Gastroesophageal sphincter (tissue), 4 donors: ENCODE results near the gene DCAKD. TPM values are rescaled to one million over a fixed set of nuclear protein-coding genes. Genes with fewer than 3 reads are reported as not detected.

Source experiments
- ATAC-seq: fragments of 150-250 bp; one replicate; pipeline ENCODE4 v1.9.1; 2016; ENCODE audit warnings: mild to moderate bottlenecking, moderate library complexity
- H3K27ac ChIP-seq, 4 donors: fragments of 200-600 bp; sonication (generic) in 3 of 4; 1 replicate in 3 of 4; 2 replicates in 1 of 4; pipeline ENCODE4 v1.5.1; 2016 to 2019
- H3K27me3 ChIP-seq: fragments of 200-600 bp; sonication (generic); one replicate; pipeline ENCODE4 v1.5.1; 2019
- H3K36me3 ChIP-seq, 2 donors: fragments of 200-600 bp; sonication (generic); one replicate each; pipeline ENCODE4 v1.5.1; 2019; ENCODE audit warnings: control low read depth in 1 of 2
- H3K4me1 ChIP-seq, 3 donors: fragments of 200-600 bp; sonication (generic); 1 replicate in 2 of 3; 2 replicates in 1 of 3; pipeline ENCODE4 v1.5.1; 2016 to 2019; ENCODE audit warnings: control low read depth in 2 of 3
- H3K4me3 ChIP-seq, 2 donors: fragments of 200-600 bp; sonication (generic); one replicate each; pipeline ENCODE4 v1.5.1; 2019; ENCODE audit warnings: mild to moderate bottlenecking in 1 of 2, moderate library complexity in 1 of 2
- H3K9me3 ChIP-seq, 3 donors: fragments of 200-600 bp; sonication (generic); one replicate each; pipeline ENCODE4 v1.5.1; 2017 to 2019; ENCODE audit warnings: control low read depth in 2 of 3
- CTCF ChIP-seq, 4 experiments: fragments of 200-600 bp in 2 of 4; fragments of 450-650 bp in 2 of 4; sonication (generic) in 1 of 4; IDR thresholded peaks; one replicate each; pipeline ENCODE4 v1.5.1; 2017 to 2019; ENCODE audit warnings: antibody characterized with exemption in 4 of 4, mild to moderate bottlenecking in 2 of 4, moderate library complexity in 2 of 4
- EP300 ChIP-seq: sonication (generic); formaldehyde crosslinking; IDR thresholded peaks from one replicate; pipeline ENCODE4 v1.6.1; 2017; ENCODE audit warnings: antibody characterized with exemption, mild to moderate bottlenecking
- POLR2A ChIP-seq, 2 donors: fragments of 450-650 bp; IDR thresholded peaks; one replicate each; pipeline ENCODE4 v1.6.1; 2017; ENCODE audit warnings: antibody characterized with exemption in 2 of 2, mild to moderate bottlenecking in 2 of 2, moderate library complexity in 1 of 2
- POLR2AphosphoS5 ChIP-seq: sonication (generic); formaldehyde crosslinking; IDR thresholded peaks from one replicate; pipeline ENCODE4 v1.6.1; 2017; ENCODE audit warnings: antibody characterized with exemption
- WGBS, 2 donors: methylation state at CpG; one replicate each; pipeline ENCODE4 v1.1.5; 2018; ENCODE audit warnings: low coverage in 1 of 2; 5-methylcytosine and 5-hydroxymethylcytosine counted together
- total RNA-seq, 4 donors: library from RNA; depleted of rRNA; stranded (reverse); fragments of >200 nt; gene quantifications; one replicate each; pipeline ENCODE4 v1.1.0, GENCODE V29; 2016

The DCAKD gene
- total RNA-seq, 4 donors from 2014 or later = 50.3 to 68.2 (median 58.0) TPM

- no peaks in the 10 kb centered on the region for H3K27me3 ChIP-seq
- TF ChIP-seq CTCF (IDR thresholded peaks at IDR 0.05) = no peak
- no peak for TF ChIP-seq POLR2AphosphoS5
- no peak for TF ChIP-seq EP300
- TF ChIP-seq POLR2A (IDR thresholded peaks at IDR 0.05) = no peak
- whole genome bisulfite sequencing, 2 donors = 63 to 93% methylated on average over 2 to 3 of the region's 3 CpGs
- peaks cover 4 to 52% (median 19%) of the 10 kb centered on the region in 3 donors for H3K4me1 ChIP-seq
- H3K36me3 ChIP-seq = peaks cover 0 to 84% of the 10 kb centered on the region in 2 donors
- no peak for ATAC-seq
- H3K9me3 ChIP-seq = no peaks in the 10 kb centered on the region
- peak overlapping the region in 1 of 4 donors; percentile 41 for H3K27ac ChIP-seq
- H3K4me3 ChIP-seq = no peak overlapping the region
Observed at GRCh38 chr17:45088741-45089140, 37.3 kb upstream of the DCAKD start.

- TF ChIP-seq POLR2AphosphoS5 = no peak
- no peak for TF ChIP-seq POLR2A (IDR thresholded peaks at IDR 0.05)
- no peak for TF ChIP-seq CTCF (IDR thresholded peaks at IDR 0.05)
- Histone ChIP-seq H3K36me3 (peaks cover 0 to 91% of the 10 kb centered on the region in 2 donors), H3K27ac (peak overlapping the region in 2 of 4 donors; percentile 5 to 18), H3K4me3 (no peak overlapping the region), H3K27me3 (no peaks in the 10 kb centered on the region), H3K9me3 (no peaks in the 10 kb centered on the region), H3K4me1 (peaks cover 0 to 45% (median 13%) of the 10 kb centered on the region in 3 donors)
- ATAC-seq = no peak
- 48% methylated on average over 2 of the region's 5 CpGs; no CpG with 5 or more reads in 1 of the 2 donors for WGBS, 2 donors
Observed at GRCh38 chr17:45087978-45088377, 36.5 kb upstream of the DCAKD start.

GRCh38 chr17:45087504-45087975, 36.1 kb upstream of the DCAKD start:
- Histone ChIP-seq H3K4me3 (no peak overlapping the region), H3K27ac (peak overlapping the region in 1 of 4 donors; percentile 18), H3K9me3 (no peaks in the 10 kb centered on the region), H3K27me3 (no peaks in the 10 kb centered on the region), H3K4me1 (peaks cover 0 to 43% (median 11%) of the 10 kb centered on the region in 3 donors), H3K36me3 (peaks cover 0 to 96% of the 10 kb centered on the region in 2 donors)
- ATAC-seq = no peak
- no peak for TF ChIP-seq CTCF (IDR thresholded peaks at IDR 0.05)
- TF ChIP-seq EP300 = no peak
- WGBS, 2 donors = 30 to 37% methylated on average over 3 of the region's 3 CpGs

GRCh38 chr17:45086865-45087503, 35.6 kb upstream of the DCAKD start:
- H3K27ac ChIP-seq = peak overlapping the region in 1 of 4 donors; percentile 32
- H3K9me3 ChIP-seq = no peaks in the 10 kb centered on the region
- TF ChIP-seq POLR2A (IDR thresholded peaks at IDR 0.05) (no peak), CTCF (IDR thresholded peaks at IDR 0.05) (no peak), EP300 (no peak), POLR2AphosphoS5 (no peak)
- H3K4me1 ChIP-seq = peaks cover 0 to 43% (median 5%) of the 10 kb centered on the region in 3 donors
- ATAC-seq = no peak
- 90 to 94% methylated on average over 4 to 5 of the region's 6 CpGs for WGBS, 2 donors
- no peak overlapping the region for H3K4me3 ChIP-seq
- H3K36me3 ChIP-seq = peaks cover 0 to 99% of the 10 kb centered on the region in 2 donors
- H3K27me3 ChIP-seq = no peaks in the 10 kb centered on the region

GRCh38 chr17:45086391-45086790, 35.0 kb upstream of the DCAKD start:
- ATAC-seq = no peak
- no peaks in the 10 kb centered on the region for H3K27me3 ChIP-seq
- no peaks in the 10 kb centered on the region for H3K9me3 ChIP-seq
- H3K27ac ChIP-seq = peak overlapping the region in 1 of 4 donors; percentile 32
- WGBS, 2 donors = 62 to 100% methylated on average over 2 of the region's 4 CpGs
- H3K36me3 ChIP-seq = peaks cover 0 to 99% of the 10 kb centered on the region in 2 donors
- TF ChIP-seq POLR2AphosphoS5 = no peak
- TF ChIP-seq CTCF (IDR thresholded peaks at IDR 0.05) = no peak
- no peak for TF ChIP-seq POLR2A (IDR thresholded peaks at IDR 0.05)
- TF ChIP-seq EP300 = no peak
- peaks cover 0 to 43% (median 0%) of the 10 kb centered on the region in 3 donors for H3K4me1 ChIP-seq
- no peak overlapping the region for H3K4me3 ChIP-seq
